Stimulated activated CD8-positive, alpha-beta memory T cell treated with anti-CD3 and anti-CD28 coated beads, Interleukin-15, amount 100 ng/mL, for 48 hours (primary cell): ENCODE measurements around the gene MINDY1.

Experiments
- DNase-seq, 2 donors: peaks; one replicate each; pipeline ENCODE4 v3.0.0-alpha.2; 2020; ENCODE audit warnings: low read depth in 2 of 2

The MINDY1 gene

GRCh38 chr1:151011154-151011850, 4.6 kb upstream of the MINDY1 start:
- DNase-seq, result no peak

- DNase-seq, result no peak
Measured at GRCh38 chr1:151010346-151010726, 3.6 kb upstream of the MINDY1 start.

GRCh38 chr1:151009674-151010345, 3.1 kb upstream of the MINDY1 start:
- no peak for DNase-seq

- DNase-seq, result no peak
Measured at GRCh38 chr1:151009206-151009587, 2.5 kb upstream of the MINDY1 start.

- peak; percentile 94 to 97 for DNase-seq
Measured at GRCh38 chr1:151008244-151009205, 1.8 kb upstream of the MINDY1 start, which contains the start of gene PRUNE1. PRUNE1 (plus strand) TSS chr1:151008449; CDS start chr1:151008633, 184 bp downstream.

- DNase-seq, result no peak
Measured at GRCh38 chr1:151007853-151008243, 1.1 kb upstream of the MINDY1 start.

- no peak for DNase-seq
Measured at GRCh38 chr1:151005729-151006319, 878 bp downstream of the MINDY1 start.

- DNase-seq, result no peak
Measured at GRCh38 chr1:151003180-151003579, 3.5 kb downstream of the MINDY1 start.

- no peak for DNase-seq
Measured at GRCh38 chr1:151002611-151003010, 4.1 kb downstream of the MINDY1 start.

- DNase-seq, result no peak
Measured at GRCh38 chr1:151002051-151002450, 4.7 kb downstream of the MINDY1 start.

GRCh38 chr1:151001602-151002001, 5.1 kb downstream of the MINDY1 start:
- DNase-seq, result no peak

GRCh38 chr1:151000408-151000807, 6.3 kb downstream of the MINDY1 start:
- no peak for DNase-seq

GRCh38 chr1:150999926-151000325, 6.8 kb downstream of the MINDY1 start:
- DNase-seq, result no peak

GRCh38 chr1:150999051-150999674, 7.5 kb downstream of the MINDY1 start:
- peak in 1 of 2 donors; percentile 19 for DNase-seq

GRCh38 chr1:150997949-150998348, 8.8 kb downstream of the MINDY1 start:
- DNase-seq, result no peak

- no peak for DNase-seq
Measured at GRCh38 chr1:150997126-150997872, 9.4 kb downstream of the MINDY1 start.

- no peak for DNase-seq
Measured at GRCh38 chr1:150995896-150996295, 10.8 kb downstream of the MINDY1 start.

- no peak for DNase-seq
Measured at GRCh38 chr1:150995460-150995859, 11.2 kb downstream of the MINDY1 start.

- DNase-seq, result no peak
Measured at GRCh38 chr1:150994248-150994647, 12.5 kb downstream of the MINDY1 start.

- no peak for DNase-seq
Measured at GRCh38 chr1:150992626-150993025, 14.1 kb downstream of the MINDY1 start.

GRCh38 chr1:150987924-150988323, 18.8 kb downstream of the MINDY1 start:
- DNase-seq, result no peak
